Erythroblast (primary cell): Measurements from ENCODE around the gene BEST4.
"Not testable (repeated sequence)": the region's sequence is repeated elsewhere in the genome, so short reads cannot be mapped to it uniquely, and the experiment has no call there.

Experiments used
- GATA1 ChIP-seq: IDR thresholded peaks from 2 replicates; pipeline ENCODE4 v1.6.1; 2011; ENCODE audit warnings: low read depth, mild to moderate bottlenecking, control low read depth, low read length, moderate library complexity
- POLR2A ChIP-seq: IDR thresholded peaks from 2 replicates; pipeline ENCODE4 v1.6.1; 2011; ENCODE audit warnings: mild to moderate bottlenecking, low read length

- not testable (repeated sequence) for TF ChIP-seq POLR2A, GATA1
Measured at GRCh38 chr1:44797886-44798285, 9.9 kb upstream of the BEST4 start.
